ENCODE measurements around the gene MYO5B.

Gene MYO5B

GRCh38 chr18:50196261-50196660, 1.3 kb upstream of the MYO5B start:
- H3K4me3 Mint-ChIP-seq, result no peak overlapping the region
- peaks cover 12% of the 10 kb centered on the region for H3K4me1 Mint-ChIP-seq (ENCODE audit: low read depth)
- H3K36me3 Mint-ChIP-seq (ENCODE audit: low read depth), result no peaks in the 10 kb centered on the region
- peaks cover 73% of the 10 kb centered on the region for H3K27me3 Mint-ChIP-seq
- H3K9me3 Mint-ChIP-seq, result no peaks in the 10 kb centered on the region
- H3K27ac Mint-ChIP-seq, result no peak overlapping the region
- intact Hi-C loops (cut with micrococcal nuclease), result no loop called here

- Mint-ChIP-seq H3K27ac (no peak overlapping the region), H3K4me3 (no peak overlapping the region), H3K9me3 (no peaks in the 10 kb centered on the region), H3K27me3 (peaks cover 74% of the 10 kb centered on the region), H3K36me3 (ENCODE audit: low read depth) (no peaks in the 10 kb centered on the region), H3K4me1 (ENCODE audit: low read depth) (peaks cover 12% of the 10 kb centered on the region)
- intact Hi-C loops (cut with micrococcal nuclease), result no loop called here
These were observed 742 bp upstream of the MYO5B start for GRCh38 chr18:50195689-50196088.

- Mint-ChIP-seq H3K4me3 (no peak overlapping the region), H3K4me1 (ENCODE audit: low read depth) (peaks cover 12% of the 10 kb centered on the region), H3K36me3 (ENCODE audit: low read depth) (no peaks in the 10 kb centered on the region), H3K9me3 (no peaks in the 10 kb centered on the region), H3K27me3 (peaks cover 77% of the 10 kb centered on the region), H3K27ac (no peak overlapping the region)
- intact Hi-C loops (cut with micrococcal nuclease), result no loop called here
These were observed 934 bp downstream of the MYO5B start for GRCh38 chr18:50193796-50194630.

- H3K36me3 Mint-ChIP-seq (ENCODE audit: low read depth), result no peaks in the 10 kb centered on the region
- no peaks in the 10 kb centered on the region for H3K9me3 Mint-ChIP-seq
- intact Hi-C loops (cut with micrococcal nuclease), result no loop called here
- no peak overlapping the region for H3K27ac Mint-ChIP-seq
- peaks cover 12% of the 10 kb centered on the region for H3K4me1 Mint-ChIP-seq (ENCODE audit: low read depth)
- H3K27me3 Mint-ChIP-seq, result peaks cover 73% of the 10 kb centered on the region
- H3K4me3 Mint-ChIP-seq, result no peak overlapping the region
These were observed 1.8 kb downstream of the MYO5B start for GRCh38 chr18:50192995-50193795.

GRCh38 chr18:50190926-50191325, 4.0 kb downstream of the MYO5B start:
- Mint-ChIP-seq H3K4me1 (ENCODE audit: low read depth) (peaks cover 12% of the 10 kb centered on the region), H3K27me3 (peaks cover 57% of the 10 kb centered on the region), H3K36me3 (ENCODE audit: low read depth) (no peaks in the 10 kb centered on the region), H3K4me3 (no peak overlapping the region), H3K9me3 (no peaks in the 10 kb centered on the region), H3K27ac (no peak overlapping the region)
- intact Hi-C loops (cut with micrococcal nuclease), result no loop called here

GRCh38 chr18:50190236-50190635, 4.7 kb downstream of the MYO5B start:
- intact Hi-C loops (cut with micrococcal nuclease), result no loop called here
- H3K27me3 Mint-ChIP-seq, result peaks cover 50% of the 10 kb centered on the region
- no peaks in the 10 kb centered on the region for H3K9me3 Mint-ChIP-seq
- no peaks in the 10 kb centered on the region for H3K36me3 Mint-ChIP-seq (ENCODE audit: low read depth)
- H3K4me3 Mint-ChIP-seq, result no peak overlapping the region
- H3K4me1 Mint-ChIP-seq (ENCODE audit: low read depth), result peaks cover 8% of the 10 kb centered on the region
- H3K27ac Mint-ChIP-seq, result no peak overlapping the region

- Mint-ChIP-seq H3K4me3 (no peak overlapping the region), H3K27ac (no peak overlapping the region), H3K36me3 (ENCODE audit: low read depth) (no peaks in the 10 kb centered on the region), H3K27me3 (peaks cover 45% of the 10 kb centered on the region), H3K4me1 (ENCODE audit: low read depth) (peaks cover 5% of the 10 kb centered on the region), H3K9me3 (no peaks in the 10 kb centered on the region)
- intact Hi-C loops (cut with micrococcal nuclease), result no loop called here
These were observed 5.8 kb downstream of the MYO5B start for GRCh38 chr18:50189160-50189559.

GRCh38 chr18:50188652-50189051, 6.3 kb downstream of the MYO5B start:
- no peak overlapping the region for H3K27ac Mint-ChIP-seq
- peaks cover 40% of the 10 kb centered on the region for H3K27me3 Mint-ChIP-seq
- H3K4me1 Mint-ChIP-seq (ENCODE audit: low read depth), result no peaks in the 10 kb centered on the region
- H3K4me3 Mint-ChIP-seq, result no peak overlapping the region
- intact Hi-C loops (cut with micrococcal nuclease), result no loop called here
- H3K36me3 Mint-ChIP-seq (ENCODE audit: low read depth), result no peaks in the 10 kb centered on the region
- H3K9me3 Mint-ChIP-seq, result no peaks in the 10 kb centered on the region

- intact Hi-C loops (cut with micrococcal nuclease), result no loop called here
These were observed 7.3 kb downstream of the MYO5B start for GRCh38 chr18:50187659-50188058.

GRCh38 chr18:50186385-50186784, 8.6 kb downstream of the MYO5B start:
- peaks cover 21% of the 10 kb centered on the region for H3K27me3 Mint-ChIP-seq
- no peak overlapping the region for H3K4me3 Mint-ChIP-seq
- no peaks in the 10 kb centered on the region for H3K4me1 Mint-ChIP-seq (ENCODE audit: low read depth)
- no peak overlapping the region for H3K27ac Mint-ChIP-seq
- H3K9me3 Mint-ChIP-seq, result no peaks in the 10 kb centered on the region
- intact Hi-C loops (cut with micrococcal nuclease), result no loop called here
- H3K36me3 Mint-ChIP-seq (ENCODE audit: low read depth), result no peaks in the 10 kb centered on the region

More at GRCh38 chr18:50187659-50188058, 7.3 kb downstream of the MYO5B start:
- Mint-ChIP-seq H3K4me3 (no peak overlapping the region), H3K27me3 (peaks cover 30% of the 10 kb centered on the region), H3K36me3 (ENCODE audit: low read depth) (no peaks in the 10 kb centered on the region), H3K27ac (no peak overlapping the region), H3K9me3 (no peaks in the 10 kb centered on the region), H3K4me1 (ENCODE audit: low read depth) (no peaks in the 10 kb centered on the region)

- no peaks in the 10 kb centered on the region for H3K4me1 Mint-ChIP-seq (ENCODE audit: low read depth)
- no peaks in the 10 kb centered on the region for H3K36me3 Mint-ChIP-seq (ENCODE audit: low read depth)
- peaks cover 5% of the 10 kb centered on the region for H3K27me3 Mint-ChIP-seq
- no peak overlapping the region for H3K4me3 Mint-ChIP-seq
- no peaks in the 10 kb centered on the region for H3K9me3 Mint-ChIP-seq
- intact Hi-C loops (cut with micrococcal nuclease), result no loop called here
- H3K27ac Mint-ChIP-seq, result no peak overlapping the region
These were observed 11.4 kb downstream of the MYO5B start for GRCh38 chr18:50183556-50183955.

GRCh38 chr18:50182511-50182910, 12.4 kb downstream of the MYO5B start:
- H3K4me3 Mint-ChIP-seq, result no peak overlapping the region
- peaks cover 4% of the 10 kb centered on the region for H3K27me3 Mint-ChIP-seq
- no peaks in the 10 kb centered on the region for H3K36me3 Mint-ChIP-seq (ENCODE audit: low read depth)
- H3K27ac Mint-ChIP-seq, result no peak overlapping the region
- no peaks in the 10 kb centered on the region for H3K9me3 Mint-ChIP-seq
- intact Hi-C loops (cut with micrococcal nuclease), result no loop called here
- H3K4me1 Mint-ChIP-seq (ENCODE audit: low read depth), result no peaks in the 10 kb centered on the region

- H3K9me3 Mint-ChIP-seq, result no peaks in the 10 kb centered on the region
- H3K27me3 Mint-ChIP-seq, result peaks cover 6% of the 10 kb centered on the region
- intact Hi-C loops (cut with micrococcal nuclease), result no loop called here
- no peaks in the 10 kb centered on the region for H3K4me1 Mint-ChIP-seq (ENCODE audit: low read depth)
- H3K27ac Mint-ChIP-seq, result no peak overlapping the region
- no peak overlapping the region for H3K4me3 Mint-ChIP-seq
- H3K36me3 Mint-ChIP-seq (ENCODE audit: low read depth), result no peaks in the 10 kb centered on the region
These were observed 13.4 kb downstream of the MYO5B start for GRCh38 chr18:50181590-50181989.

GRCh38 chr18:50179465-50179864, 15.5 kb downstream of the MYO5B start:
- Mint-ChIP-seq H3K36me3 (ENCODE audit: low read depth) (no peaks in the 10 kb centered on the region), H3K4me3 (no peak overlapping the region), H3K27ac (no peak overlapping the region), H3K9me3 (no peaks in the 10 kb centered on the region), H3K27me3 (peaks cover 6% of the 10 kb centered on the region), H3K4me1 (ENCODE audit: low read depth) (no peaks in the 10 kb centered on the region)
- intact Hi-C loops (cut with micrococcal nuclease), result no loop called here

Data from dendritic cell treated with granulocyte-macrophage colony-stimulating factor and Interleukin-4, amounts not matched to agents 40 ng/mL and 50 ng/mL, for 4 days (primary cell).